Mononuclear cell (primary cell): ENCODE measurements around the gene TMEM132A. TPM values are rescaled to one million over a fixed set of nuclear protein-coding genes. Genes with fewer than 3 reads are reported as not detected.

ENCODE experiments used
- H3K27me3 ChIP-seq: 2 replicates; pipeline ENCODE4 v1.6.0; 2011; ENCODE audit warnings: low read length, control low read depth; ENCODE audit not compliant: insufficient read depth
- H3K4me1 ChIP-seq: 2 replicates; pipeline ENCODE4 v1.5.1; 2011; ENCODE audit warnings: mild to moderate bottlenecking, low read length, control low read depth; ENCODE audit not compliant: insufficient read depth
- H3K4me3 ChIP-seq: 2 replicates; pipeline ENCODE4 v1.5.1; 2011; ENCODE audit warnings: mild to moderate bottlenecking, low read length, moderate library complexity
- H3K9me3 ChIP-seq: 2 replicates; pipeline ENCODE4 v1.5.1; 2011; ENCODE audit warnings: low read depth, mild to moderate bottlenecking, control low read depth, low read length
- total RNA-seq: library from RNA; depleted of rRNA; stranded (reverse); fragments of >200 nt; gene quantifications from one replicate; pipeline ENCODE4 v1.2.3, GENCODE V29; 2012

TMEM132A gene
- total RNA-seq, 1 donor = 0.42 TPM

DNA sequence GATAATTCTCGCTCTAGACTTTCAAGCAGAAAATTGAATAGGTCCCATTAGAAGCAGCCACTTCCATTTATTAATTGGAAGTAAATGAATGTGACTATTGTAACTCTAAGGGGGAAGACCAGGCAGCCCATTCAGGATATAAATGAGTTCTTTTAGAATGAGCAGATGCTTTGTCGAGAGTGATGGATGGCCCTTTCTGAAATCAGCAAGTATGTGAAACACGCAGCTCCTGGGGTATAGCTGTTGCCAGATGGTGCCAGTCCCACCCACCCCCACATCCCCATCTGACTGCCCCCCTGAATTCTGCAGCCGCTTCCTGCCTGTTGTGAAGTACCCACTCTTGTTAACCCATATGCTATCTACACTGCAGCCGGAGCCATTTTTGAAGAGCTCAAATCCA lies 24.0 kb downstream of the TMEM132A start:
- Histone ChIP-seq H3K9me3 (no peaks in the 10 kb centered on the region), H3K4me1 (peaks cover 43% of the 10 kb centered on the region)

DNA sequence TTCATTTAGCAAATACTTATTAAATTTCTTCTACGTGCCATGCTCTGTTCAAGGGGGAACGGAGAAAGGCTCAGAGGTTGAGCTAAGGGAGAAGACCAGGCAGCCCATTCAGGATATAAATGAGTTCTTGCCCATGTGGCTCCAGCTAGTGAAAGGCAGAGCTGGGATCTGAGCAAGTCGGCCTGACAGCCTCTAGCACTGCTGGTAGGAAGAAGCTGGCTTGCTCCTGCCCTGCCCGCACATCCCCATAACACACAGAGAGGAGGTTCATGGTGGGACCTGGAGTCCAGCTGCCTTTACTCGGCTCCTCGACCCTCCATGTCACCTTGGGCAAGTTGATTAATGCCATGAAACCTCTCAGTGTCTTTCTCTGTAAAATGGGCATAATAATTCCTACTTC lies 25.8 kb downstream of the TMEM132A start:
- Histone ChIP-seq H3K4me3 (peak overlapping the region; percentile 54), H3K4me1 (peaks cover 61% of the 10 kb centered on the region), H3K9me3 (no peaks in the 10 kb centered on the region), H3K27me3 (no peaks in the 10 kb centered on the region)

More for the DNA sequence above, 24.0 kb downstream of the TMEM132A start:
- Histone ChIP-seq H3K27me3 (no peaks in the 10 kb centered on the region), H3K4me3 (no peak overlapping the region)

DNA sequence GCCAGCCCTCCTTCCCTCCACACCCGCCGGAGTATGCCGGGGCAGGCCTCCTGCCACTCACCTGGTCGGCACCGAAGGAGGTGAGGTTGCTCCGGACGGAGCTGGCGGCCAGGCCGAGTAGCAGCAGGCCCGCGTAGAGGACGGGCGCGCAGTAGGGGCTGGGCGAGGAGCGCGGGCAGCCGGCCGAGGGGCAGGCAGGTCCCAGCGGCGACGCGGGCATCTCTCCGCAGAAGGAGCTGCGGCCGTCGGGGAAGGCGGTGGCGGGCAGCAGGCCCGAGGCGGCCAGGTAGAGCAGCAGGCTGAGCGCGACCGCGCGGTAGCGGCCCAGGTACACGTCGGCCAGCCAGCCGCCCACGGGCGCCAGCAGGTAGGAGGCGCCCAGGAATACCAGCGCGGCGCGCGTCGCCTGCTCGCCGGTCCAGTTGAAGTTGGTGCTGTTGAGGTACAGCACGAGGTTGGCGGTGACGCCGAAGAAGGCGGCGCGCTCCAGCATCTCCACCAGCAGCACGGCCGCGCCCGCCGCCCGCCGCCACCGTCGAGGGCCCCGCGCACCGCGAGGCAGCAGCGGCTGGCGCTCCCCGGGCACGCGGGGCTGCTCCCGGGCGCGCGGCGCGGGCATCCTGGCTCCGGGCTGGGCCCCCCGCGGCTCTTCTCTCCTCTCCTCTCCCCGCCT lies 26.8 kb downstream of the TMEM132A start:
- H3K27me3 ChIP-seq = no peaks in the 10 kb centered on the region
- H3K9me3 ChIP-seq = no peaks in the 10 kb centered on the region
- H3K4me1 ChIP-seq = peaks cover 72% of the 10 kb centered on the region
- peak overlapping the region; percentile 54 for H3K4me3 ChIP-seq

DNA sequence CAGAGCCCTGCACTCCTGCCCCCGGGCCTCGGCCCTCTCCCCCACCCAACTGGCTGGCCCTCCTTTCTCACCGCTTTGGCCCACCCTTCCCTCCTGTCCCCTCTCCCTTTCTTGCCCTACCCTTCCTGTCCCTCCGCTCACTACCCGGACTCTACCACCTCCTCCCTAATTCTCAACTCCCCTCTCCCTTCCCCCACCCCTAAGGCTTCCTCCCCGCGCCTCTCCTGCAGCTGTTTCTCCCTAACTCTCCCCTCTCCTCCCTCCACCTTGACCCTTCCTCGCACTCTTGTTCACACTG lies 27.3 kb downstream of the TMEM132A start:
- Histone ChIP-seq H3K4me3 (peak overlapping the region; percentile 54), H3K27me3 (no peaks in the 10 kb centered on the region), H3K9me3 (no peaks in the 10 kb centered on the region), H3K4me1 (peaks cover 75% of the 10 kb centered on the region)

DNA sequence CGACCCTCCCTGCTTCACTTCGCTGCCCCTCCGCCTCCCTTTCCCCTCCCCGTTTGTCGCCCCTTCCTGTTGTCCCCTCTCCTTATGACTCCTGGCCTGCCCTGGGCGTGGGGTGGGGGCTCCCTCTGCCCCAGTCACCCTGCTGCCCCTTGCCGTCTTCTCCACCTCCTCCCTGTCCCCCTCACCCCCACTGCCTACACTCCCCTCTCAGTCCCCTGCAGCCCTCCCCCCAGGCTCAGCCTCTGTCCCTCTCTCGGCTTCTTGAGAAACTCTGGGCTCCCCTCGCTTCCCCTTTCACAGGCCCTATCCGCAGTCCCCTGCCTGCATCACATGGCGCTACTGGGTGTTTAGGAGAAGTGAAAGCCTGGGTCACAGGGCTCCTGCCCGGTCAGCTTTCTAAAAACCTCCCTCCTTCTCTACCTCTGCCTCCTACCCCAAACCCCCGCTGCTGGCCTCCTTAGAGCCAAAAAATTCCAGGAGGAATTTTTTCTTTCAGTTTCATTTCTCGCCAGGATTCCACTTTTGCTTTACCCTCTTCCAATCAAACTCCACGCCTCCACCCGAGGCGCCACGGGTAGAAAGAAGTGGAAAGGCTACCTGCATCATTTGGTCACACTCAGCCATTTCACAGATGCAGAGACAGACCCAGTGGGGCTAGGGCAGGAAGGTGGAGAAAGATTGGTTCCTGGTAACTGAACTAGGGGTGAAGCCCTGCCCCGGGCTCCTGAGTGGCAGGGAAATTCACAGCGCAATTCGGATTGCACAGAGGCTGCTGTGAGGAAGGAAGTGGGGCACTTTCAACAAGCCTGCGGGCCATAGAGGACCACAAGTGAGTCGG lies 27.9 kb downstream of the TMEM132A start, which contains the start of gene SLC15A3:
Gene SLC15A3 (minus strand): TSS at position 273 of the 838 bp plus-strand sequence. CDS start 625 bp downstream, outside the sequence.
- Histone ChIP-seq H3K4me1 (peaks cover 75% of the 10 kb centered on the region), H3K4me3 (peak within 1 kb of the TSS; percentile 54), H3K27me3 (no peaks in the 10 kb centered on the region)

DNA sequence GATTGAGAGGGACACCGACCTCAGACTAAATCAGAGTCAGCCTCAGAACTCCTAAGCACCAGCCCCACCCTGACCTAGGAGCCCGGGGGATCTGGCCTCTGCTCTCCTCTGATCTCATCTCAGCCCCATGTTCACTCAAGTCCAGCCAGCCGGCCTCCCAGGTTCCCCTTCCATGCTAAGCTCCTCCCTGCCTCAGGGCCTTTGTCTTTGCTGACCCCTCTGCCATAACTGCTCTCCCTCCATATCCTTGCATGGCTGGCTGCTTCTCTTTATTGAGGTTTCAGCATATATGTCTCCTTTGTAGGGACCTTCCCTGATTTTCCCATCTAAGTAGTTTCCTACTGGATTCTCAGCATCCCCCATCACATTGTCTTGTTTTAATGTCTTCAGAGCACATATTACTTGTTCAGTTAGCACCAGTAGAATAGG lies 28.5 kb downstream of the TMEM132A start:
- Histone ChIP-seq H3K9me3 (no peaks in the 10 kb centered on the region), H3K27me3 (no peaks in the 10 kb centered on the region), H3K4me1 (peaks cover 71% of the 10 kb centered on the region), H3K4me3 (no peak overlapping the region)

More for the DNA sequence above, 27.9 kb downstream of the TMEM132A start, which contains the start of gene SLC15A3:
- H3K9me3 ChIP-seq = no peaks in the 10 kb centered on the region

DNA sequence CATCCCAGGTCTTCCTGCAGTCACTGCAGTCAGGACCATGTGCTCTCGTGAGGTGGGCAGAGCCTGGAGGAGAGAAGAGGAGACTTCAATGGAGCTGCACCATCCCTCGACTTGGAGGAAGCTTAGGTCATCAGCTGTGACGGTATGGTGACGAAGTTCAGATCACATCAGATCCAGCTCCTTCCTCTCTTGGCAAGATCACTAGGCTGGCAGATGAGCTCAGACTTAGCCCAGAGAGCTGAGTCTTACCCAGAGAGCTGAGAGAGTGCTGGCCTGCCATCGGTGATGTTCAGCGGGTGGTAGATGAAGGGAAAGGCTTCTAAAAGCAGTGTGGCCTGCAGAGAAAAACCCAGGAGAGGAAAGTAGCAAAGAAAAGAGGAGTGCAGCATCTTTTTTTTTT lies 29.5 kb downstream of the TMEM132A start:
- H3K4me1 ChIP-seq = peaks cover 67% of the 10 kb centered on the region

DNA sequence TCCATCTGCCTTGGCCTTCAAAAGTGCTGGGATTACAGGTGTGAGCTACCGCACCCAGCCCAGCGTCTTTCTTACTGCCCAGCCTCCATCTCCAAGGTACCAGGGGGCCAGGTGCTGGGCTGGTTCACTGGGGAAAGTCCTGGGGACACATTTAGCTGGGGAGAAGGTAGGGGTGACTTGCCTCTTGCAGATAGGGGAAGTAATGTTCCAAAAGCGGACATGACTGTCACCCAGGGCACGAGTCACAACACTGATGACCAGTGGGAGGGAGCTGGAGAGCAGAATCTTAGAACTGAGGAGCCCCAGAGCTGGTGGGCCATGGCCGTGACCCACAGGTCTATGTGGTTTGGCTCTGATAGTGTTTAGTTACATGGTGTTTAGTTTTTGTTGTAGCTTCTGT lies 30.2 kb downstream of the TMEM132A start:
- Histone ChIP-seq H3K4me1 (peaks cover 60% of the 10 kb centered on the region), H3K9me3 (no peaks in the 10 kb centered on the region)

More for the DNA sequence above, 29.5 kb downstream of the TMEM132A start:
- Histone ChIP-seq H3K27me3 (no peaks in the 10 kb centered on the region), H3K9me3 (no peaks in the 10 kb centered on the region), H3K4me3 (no peak overlapping the region)

DNA sequence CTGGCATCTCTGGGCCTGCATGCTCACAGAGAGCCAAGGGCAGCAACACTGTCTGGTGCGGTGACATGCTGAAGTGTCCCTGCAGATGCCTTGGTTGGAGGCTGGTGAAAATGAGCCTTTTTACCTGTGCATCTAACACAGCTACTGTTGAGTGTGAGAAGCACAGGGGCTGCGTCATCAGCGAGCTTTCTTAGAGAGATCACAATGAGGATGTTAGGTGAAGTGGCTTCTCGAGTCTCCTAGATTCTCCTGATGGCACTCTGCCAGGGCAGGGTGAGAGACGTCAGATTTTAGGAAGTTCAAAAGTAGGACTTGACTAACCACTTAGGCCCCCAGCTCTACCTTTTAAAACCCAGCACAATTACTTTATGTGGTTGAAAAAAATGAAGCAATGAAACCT lies 31.3 kb downstream of the TMEM132A start:
- H3K9me3 ChIP-seq = no peaks in the 10 kb centered on the region
- peaks cover 14% of the 10 kb centered on the region for H3K27me3 ChIP-seq
- peaks cover 49% of the 10 kb centered on the region for H3K4me1 ChIP-seq
- H3K4me3 ChIP-seq = no peak overlapping the region

More for the DNA sequence above, 30.2 kb downstream of the TMEM132A start:
- peaks cover 2% of the 10 kb centered on the region for H3K27me3 ChIP-seq
- no peak overlapping the region for H3K4me3 ChIP-seq

DNA sequence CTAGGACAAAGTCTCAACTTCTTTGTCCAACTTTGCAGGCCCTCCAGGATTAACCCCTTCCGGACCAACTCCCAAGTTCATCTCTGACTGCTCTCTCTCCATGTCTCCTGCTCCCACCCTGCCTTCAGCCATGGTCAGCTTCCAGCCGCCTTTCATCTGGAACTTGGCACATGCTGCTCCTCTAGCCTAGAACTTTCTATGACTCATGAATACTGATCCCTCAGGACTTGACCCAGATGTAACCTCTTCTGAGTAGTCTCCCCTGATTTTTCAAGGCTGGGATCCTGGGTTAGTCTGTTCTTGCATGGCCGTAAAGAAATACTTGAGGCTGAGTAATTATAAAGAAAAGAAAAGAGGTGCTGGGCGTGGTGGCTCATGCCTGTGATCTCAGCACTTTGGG lies 32.9 kb downstream of the TMEM132A start:
- Histone ChIP-seq H3K4me1 (peaks cover 42% of the 10 kb centered on the region), H3K27me3 (peaks cover 25% of the 10 kb centered on the region), H3K4me3 (no peak overlapping the region), H3K9me3 (no peaks in the 10 kb centered on the region)

DNA sequence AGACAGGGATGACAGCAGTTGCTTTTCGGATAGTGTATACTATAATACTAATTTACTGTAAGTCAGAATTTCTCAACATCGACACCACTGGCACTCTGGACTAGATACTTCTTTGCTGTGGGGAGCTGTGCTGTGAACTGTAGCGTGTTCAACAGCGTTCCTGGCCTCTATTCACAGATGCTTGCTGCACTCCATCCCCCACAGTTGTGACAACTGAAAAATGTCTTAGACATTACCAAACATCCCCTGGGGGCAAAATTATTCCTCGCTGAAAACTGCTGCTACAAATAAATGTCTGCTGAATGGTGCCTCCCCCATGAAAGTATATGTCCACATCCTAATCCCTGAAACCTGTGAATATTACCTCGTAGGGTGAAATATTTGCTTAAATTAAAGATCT lies 35.2 kb downstream of the TMEM132A start:
- Histone ChIP-seq H3K4me3 (no peak overlapping the region), H3K27me3 (peaks cover 27% of the 10 kb centered on the region), H3K9me3 (no peaks in the 10 kb centered on the region), H3K4me1 (peaks cover 20% of the 10 kb centered on the region)

DNA sequence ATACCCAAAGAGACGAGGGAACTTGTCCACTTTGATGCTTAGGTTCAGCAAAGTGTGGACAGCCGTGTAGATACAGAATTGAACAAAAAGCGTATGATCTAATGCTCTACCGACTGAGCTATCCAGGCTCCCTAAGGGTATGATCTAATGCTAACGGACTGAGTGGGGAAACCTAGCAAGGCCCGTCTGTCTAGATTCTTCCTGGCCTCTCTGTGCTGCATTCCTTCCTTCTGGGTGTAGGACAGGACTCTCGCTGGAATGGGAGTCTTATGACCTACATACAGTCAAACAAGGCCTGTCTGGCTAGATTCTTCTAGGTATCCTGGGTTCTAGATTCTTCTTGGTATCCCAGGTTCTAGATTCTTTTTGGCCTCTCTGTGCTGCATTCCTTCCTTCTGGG lies 36.1 kb downstream of the TMEM132A start:
- H3K9me3 ChIP-seq = no peaks in the 10 kb centered on the region
- H3K27me3 ChIP-seq = peaks cover 27% of the 10 kb centered on the region
- no peak overlapping the region for H3K4me3 ChIP-seq
- peaks cover 10% of the 10 kb centered on the region for H3K4me1 ChIP-seq

DNA sequence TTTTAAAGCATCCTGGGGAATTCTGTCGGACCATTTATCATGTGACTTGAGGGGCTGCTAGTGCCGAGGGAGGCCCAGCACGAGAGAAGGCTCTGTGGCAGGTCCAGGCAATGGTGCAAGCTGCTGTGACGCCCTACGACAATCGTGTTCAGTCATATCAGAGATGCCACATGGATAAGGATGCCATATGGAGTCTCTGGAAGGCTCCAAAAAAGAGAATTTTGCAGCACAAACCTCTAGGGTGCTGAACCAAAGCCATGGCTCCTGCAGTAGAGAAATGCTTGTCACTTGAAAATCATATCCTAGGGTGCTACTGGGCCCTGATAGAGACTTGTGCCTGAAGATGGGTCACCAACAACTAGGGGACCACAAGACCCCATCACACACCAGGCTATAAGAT lies 40.5 kb downstream of the TMEM132A start:
- Histone ChIP-seq H3K9me3 (no peaks in the 10 kb centered on the region), H3K4me3 (no peak overlapping the region), H3K4me1 (no peaks in the 10 kb centered on the region), H3K27me3 (peaks cover 21% of the 10 kb centered on the region)

DNA sequence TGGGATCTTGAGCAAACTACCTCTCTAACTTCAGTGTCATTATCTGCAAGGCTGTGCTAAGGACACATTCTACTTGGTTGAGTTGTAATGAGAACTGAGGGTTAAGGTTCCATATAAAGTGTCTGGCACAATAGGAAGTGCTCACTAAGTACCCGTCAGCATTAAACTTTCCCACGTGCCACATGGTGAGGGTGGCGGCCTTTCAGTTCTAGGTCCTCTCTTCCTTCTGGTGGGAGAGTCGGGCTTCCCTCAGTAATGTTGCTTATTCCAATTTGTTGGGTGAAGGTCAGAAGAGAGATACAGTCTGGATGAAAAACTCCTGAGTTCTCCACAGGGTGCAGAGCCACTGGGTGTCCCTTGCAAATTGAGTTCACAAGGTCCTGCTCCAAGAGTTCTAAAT lies 42.6 kb downstream of the TMEM132A start:
- no peaks in the 10 kb centered on the region for H3K9me3 ChIP-seq
- no peak overlapping the region for H3K4me3 ChIP-seq
- H3K27me3 ChIP-seq = peaks cover 2% of the 10 kb centered on the region
- H3K4me1 ChIP-seq = peaks cover 18% of the 10 kb centered on the region

DNA sequence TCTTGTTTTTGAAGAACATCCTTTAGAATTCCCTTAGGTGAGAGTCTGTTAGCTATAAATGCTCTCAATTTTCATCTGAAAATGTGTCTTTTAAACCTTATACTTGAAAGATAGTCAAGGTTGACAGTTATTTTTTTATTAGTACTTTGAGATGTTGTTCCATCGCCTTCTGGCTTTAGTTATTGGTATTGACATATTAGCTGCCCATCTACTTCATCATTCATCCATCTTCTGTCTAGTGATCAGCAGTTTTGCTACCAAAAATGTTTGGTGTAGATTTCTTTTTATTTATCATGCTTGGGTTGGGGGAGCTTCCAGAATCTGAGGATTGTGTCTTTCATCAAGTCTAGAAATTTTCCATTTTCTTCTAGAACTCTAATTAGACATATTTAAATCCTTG lies 44.0 kb downstream of the TMEM132A start:
- peaks cover 19% of the 10 kb centered on the region for H3K4me1 ChIP-seq
- H3K9me3 ChIP-seq = no peaks in the 10 kb centered on the region
- no peak overlapping the region for H3K4me3 ChIP-seq
- H3K27me3 ChIP-seq = no peaks in the 10 kb centered on the region
